SU-DHL-6 (cell line): ENCODE data around the gene SLC22A15.

Experiments
- EZH2phosphoT487 ChIP-seq: fragments of 200-600 bp; sonication (generic), shearing (Covaris generic); conservative IDR thresholded peaks from 2 replicates; pipeline ENCODE4 v1.6.1; 2018; ENCODE audit warnings: mild to moderate bottlenecking, antibody characterized with exemption, low read length, moderate library complexity, mixed read lengths
- TF ChIP-seq, protein P1 (sequence below): fragments of 200-600 bp; sonication (generic); IDR thresholded peaks from one replicate; pipeline ENCODE4 v1.5.1; 2017; ENCODE audit warnings: antibody characterized with exemption, mild to moderate bottlenecking, low read length, moderate library complexity; ENCODE audit not compliant: insufficient read depth, poor library complexity, severe bottlenecking

- TF ChIP-seq, protein P1, sequence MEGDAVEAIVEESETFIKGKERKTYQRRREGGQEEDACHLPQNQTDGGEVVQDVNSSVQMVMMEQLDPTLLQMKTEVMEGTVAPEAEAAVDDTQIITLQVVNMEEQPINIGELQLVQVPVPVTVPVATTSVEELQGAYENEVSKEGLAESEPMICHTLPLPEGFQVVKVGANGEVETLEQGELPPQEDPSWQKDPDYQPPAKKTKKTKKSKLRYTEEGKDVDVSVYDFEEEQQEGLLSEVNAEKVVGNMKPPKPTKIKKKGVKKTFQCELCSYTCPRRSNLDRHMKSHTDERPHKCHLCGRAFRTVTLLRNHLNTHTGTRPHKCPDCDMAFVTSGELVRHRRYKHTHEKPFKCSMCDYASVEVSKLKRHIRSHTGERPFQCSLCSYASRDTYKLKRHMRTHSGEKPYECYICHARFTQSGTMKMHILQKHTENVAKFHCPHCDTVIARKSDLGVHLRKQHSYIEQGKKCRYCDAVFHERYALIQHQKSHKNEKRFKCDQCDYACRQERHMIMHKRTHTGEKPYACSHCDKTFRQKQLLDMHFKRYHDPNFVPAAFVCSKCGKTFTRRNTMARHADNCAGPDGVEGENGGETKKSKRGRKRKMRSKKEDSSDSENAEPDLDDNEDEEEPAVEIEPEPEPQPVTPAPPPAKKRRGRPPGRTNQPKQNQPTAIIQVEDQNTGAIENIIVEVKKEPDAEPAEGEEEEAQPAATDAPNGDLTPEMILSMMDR = no peak
- no peak for TF ChIP-seq EZH2phosphoT487
Observed at GRCh38 chr1:115952547-115952946, 23.8 kb upstream of the SLC22A15 start.
